Activated CD8-positive, alpha-beta T cell treated with anti-CD3 and anti-CD28 coated beads for 36 hours (primary cell): Measurements from ENCODE around the gene CDK5RAP1. TPM values are rescaled to one million over a fixed set of nuclear protein-coding genes. Genes with fewer than 3 reads are reported as not detected.

ENCODE experiments used
- ATAC-seq: fragments of 200-7000 bp; cut with Tn5 transposase; one replicate; pipeline ENCODE4 v1.10.0; 2021; ENCODE audit warnings: mild to moderate bottlenecking, moderate library complexity
- CTCF ChIA-PET: fragments of 350-600 bp; sonication (Branson Sonifier 250); formaldehyde crosslinking; loops from one replicate; lab custom pipeline; 2021; ENCODE audit warnings: antibody characterized with exemption; lab: Charles Lee
- POLR2A ChIA-PET: fragments of 350-600 bp; sonication (Branson Sonifier 250); formaldehyde crosslinking; loops from one replicate; lab custom pipeline; 2021; ENCODE audit warnings: antibody characterized with exemption; lab: Charles Lee
- DNase-seq: peaks from one replicate; pipeline ENCODE4 v3.0.0-alpha.2; 2020
- H3K27ac Mint-ChIP-seq: one replicate; pipeline ENCODE4 v1.8.0; 2021; ENCODE audit warnings: mild to moderate bottlenecking, mixed read lengths
- H3K27me3 Mint-ChIP-seq: one replicate; pipeline ENCODE4 v1.8.0; 2021; ENCODE audit warnings: mixed read lengths
- H3K36me3 Mint-ChIP-seq: one replicate; pipeline ENCODE4 v1.8.0; 2021; ENCODE audit warnings: low read depth, mixed read lengths
- H3K4me1 Mint-ChIP-seq: one replicate; pipeline ENCODE4 v1.8.0; 2021; ENCODE audit warnings: low read depth, mixed read lengths
- H3K4me3 Mint-ChIP-seq: one replicate; pipeline ENCODE4 v1.8.0; 2021; ENCODE audit warnings: mild to moderate bottlenecking, moderate library complexity, mixed read lengths
- H3K9me3 Mint-ChIP-seq: one replicate; pipeline ENCODE4 v1.8.0; 2021; ENCODE audit warnings: mixed read lengths
- intact Hi-C: fragments of 100-400 bp; cut with micrococcal nuclease; formaldehyde crosslinking; loops from one replicate; pipeline ENCODE4 v1.10.0; 2022
- total RNA-seq, 2 experiments: library from RNA; stranded (reverse); gene quantifications; one replicate each; pipeline ENCODE4 v1.2.3, GENCODE V29; 2021
- TF ChIP-seq, protein P1 (sequence below): fragments of 200-600 bp; IDR thresholded peaks from one replicate; pipeline ENCODE4 v1.8.0; 2022; ENCODE audit warnings: antibody characterized with exemption, mild to moderate bottlenecking

CDK5RAP1 gene
- total RNA-seq, 2 experiments from 2014 or later: 35.4 to 38.2 TPM

- ChIA-PET CTCF (no interaction called here), POLR2A (no interaction called here)
- H3K9me3 Mint-ChIP-seq: no peaks in the 10 kb centered on the region
- H3K27ac Mint-ChIP-seq: no peak overlapping the region
- intact Hi-C loops: no loop called here
- TF ChIP-seq, protein P1, sequence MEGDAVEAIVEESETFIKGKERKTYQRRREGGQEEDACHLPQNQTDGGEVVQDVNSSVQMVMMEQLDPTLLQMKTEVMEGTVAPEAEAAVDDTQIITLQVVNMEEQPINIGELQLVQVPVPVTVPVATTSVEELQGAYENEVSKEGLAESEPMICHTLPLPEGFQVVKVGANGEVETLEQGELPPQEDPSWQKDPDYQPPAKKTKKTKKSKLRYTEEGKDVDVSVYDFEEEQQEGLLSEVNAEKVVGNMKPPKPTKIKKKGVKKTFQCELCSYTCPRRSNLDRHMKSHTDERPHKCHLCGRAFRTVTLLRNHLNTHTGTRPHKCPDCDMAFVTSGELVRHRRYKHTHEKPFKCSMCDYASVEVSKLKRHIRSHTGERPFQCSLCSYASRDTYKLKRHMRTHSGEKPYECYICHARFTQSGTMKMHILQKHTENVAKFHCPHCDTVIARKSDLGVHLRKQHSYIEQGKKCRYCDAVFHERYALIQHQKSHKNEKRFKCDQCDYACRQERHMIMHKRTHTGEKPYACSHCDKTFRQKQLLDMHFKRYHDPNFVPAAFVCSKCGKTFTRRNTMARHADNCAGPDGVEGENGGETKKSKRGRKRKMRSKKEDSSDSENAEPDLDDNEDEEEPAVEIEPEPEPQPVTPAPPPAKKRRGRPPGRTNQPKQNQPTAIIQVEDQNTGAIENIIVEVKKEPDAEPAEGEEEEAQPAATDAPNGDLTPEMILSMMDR: no peak
- H3K27me3 Mint-ChIP-seq: no peaks in the 10 kb centered on the region
- no peak overlapping the region for H3K4me3 Mint-ChIP-seq
- ATAC-seq (no peak), DNase-seq (no peak)
- no peaks in the 10 kb centered on the region for H3K4me1 Mint-ChIP-seq
- H3K36me3 Mint-ChIP-seq: peaks cover 35% of the 10 kb centered on the region
These were observed 38.4 kb downstream of the CDK5RAP1 start for GRCh38 chr20:33362898-33363297.

GRCh38 chr20:33359399-33360261 is 41.7 kb downstream of the CDK5RAP1 start:
- no peaks in the 10 kb centered on the region for H3K4me1 Mint-ChIP-seq
- ATAC-seq: no peak
- no peak overlapping the region for H3K4me3 Mint-ChIP-seq
- H3K27me3 Mint-ChIP-seq: no peaks in the 10 kb centered on the region
- CTCF ChIA-PET: no interaction called here
- intact Hi-C loops: no loop called here
- TF ChIP-seq, protein P1: no peak
- POLR2A ChIA-PET: no interaction called here
- H3K9me3 Mint-ChIP-seq: no peaks in the 10 kb centered on the region
- H3K27ac Mint-ChIP-seq: no peak overlapping the region
- no peak for DNase-seq
- H3K36me3 Mint-ChIP-seq: peaks cover 22% of the 10 kb centered on the region

DNA sequence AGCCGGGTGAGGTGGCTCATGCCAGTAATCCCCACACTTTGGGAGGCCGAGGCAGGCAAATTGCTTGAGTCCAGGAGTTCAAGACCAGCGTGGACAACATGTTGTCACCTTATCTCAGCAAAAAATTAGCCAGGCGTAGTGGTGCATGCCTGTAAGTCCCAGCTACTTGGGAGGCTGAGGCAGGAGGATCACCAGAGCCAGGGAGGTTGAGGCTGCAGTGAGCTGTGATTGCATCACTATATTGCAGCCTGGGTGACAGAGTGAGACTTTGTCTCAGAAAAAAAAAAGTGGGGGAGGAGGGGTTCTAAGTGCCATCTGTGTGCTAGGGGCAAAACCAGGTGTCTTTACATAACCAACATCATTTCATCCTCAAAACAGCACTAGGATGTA is 48.3 kb downstream of the CDK5RAP1 start:
- H3K27me3 Mint-ChIP-seq: no peaks in the 10 kb centered on the region
- H3K4me1 Mint-ChIP-seq: no peaks in the 10 kb centered on the region
- ATAC-seq: no peak
- TF ChIP-seq, protein P1: no peak
- ChIA-PET POLR2A (interaction anchor here (0.5 kb wide), 1 partner anchor 74 kb away, joined by 3 read pairs; no protein-coding TSS in a partner anchor), CTCF (no interaction called here)
- no peak overlapping the region for H3K4me3 Mint-ChIP-seq
- H3K27ac Mint-ChIP-seq: no peak overlapping the region
- no peaks in the 10 kb centered on the region for H3K9me3 Mint-ChIP-seq
- peaks cover 13% of the 10 kb centered on the region for H3K36me3 Mint-ChIP-seq
- no peak for DNase-seq
- intact Hi-C loops: no loop called here

- Mint-ChIP-seq H3K4me1 (no peaks in the 10 kb centered on the region), H3K4me3 (no peak overlapping the region)
- ATAC-seq: no peak
These were observed 48.9 kb downstream of the CDK5RAP1 start for GRCh38 chr20:33352258-33353012.

More at GRCh38 chr20:33352258-33353012, 48.9 kb downstream of the CDK5RAP1 start:
- Mint-ChIP-seq H3K36me3 (peaks cover 13% of the 10 kb centered on the region), H3K27ac (no peak overlapping the region), H3K27me3 (no peaks in the 10 kb centered on the region), H3K9me3 (no peaks in the 10 kb centered on the region)
- intact Hi-C loops: no loop called here
- no peak for DNase-seq
- POLR2A ChIA-PET: interaction anchor here (0.5 kb wide), 1 partner anchor 73 kb away, joined by 3 read pairs; no protein-coding TSS in a partner anchor
- CTCF ChIA-PET: no interaction called here
- TF ChIP-seq, protein P1: no peak
